ENCODE measurements around the gene FKBP5.

DNA sequence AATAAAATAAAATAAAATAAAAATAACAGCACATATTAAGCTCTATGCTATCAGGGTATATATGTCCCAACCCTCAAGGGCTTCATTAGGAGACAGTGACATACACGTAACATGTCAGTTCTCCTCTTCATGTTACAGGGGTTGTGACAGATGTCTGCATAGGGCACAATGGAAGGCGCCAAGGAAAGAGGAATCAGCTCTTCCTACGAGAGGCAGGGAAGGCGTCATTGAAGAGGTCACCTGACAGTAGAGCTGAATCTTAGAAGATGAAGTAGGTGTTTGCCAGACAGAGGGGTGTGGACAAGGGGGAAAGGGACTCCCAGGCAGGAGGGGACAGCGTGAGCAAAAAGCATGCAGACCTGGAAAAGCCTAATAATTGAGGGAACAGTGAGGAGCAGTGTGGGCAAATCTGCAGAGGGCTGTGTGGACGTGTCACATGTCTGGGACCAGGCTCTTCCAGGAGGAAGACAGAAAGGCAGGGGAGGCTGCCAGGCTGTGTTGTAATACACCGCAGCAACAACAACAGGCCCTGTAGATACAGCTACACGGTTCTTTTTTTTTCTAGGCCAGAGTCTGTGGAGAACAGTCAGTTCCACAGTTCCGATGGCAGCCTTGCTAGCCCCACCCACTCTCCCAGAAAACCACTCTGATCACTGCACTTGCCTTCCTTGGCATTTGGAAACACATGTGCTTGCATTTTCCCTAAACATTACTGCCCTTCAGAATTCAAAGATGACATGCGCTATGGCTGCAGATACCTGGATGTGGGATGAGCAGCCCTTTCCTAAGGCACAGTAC is 2.5 kb upstream of the FKBP5 start:
- no peak for TF ChIP-seq SIN3A (IDR thresholded peaks at IDR 0.05; ENCODE audit: borderline replicate concordance in 2 of 2, control insufficient read depth in 1 of 2, low read depth in 2 of 2, low read length in 2 of 2)
- no peak for TF ChIP-seq CTCF (IDR thresholded peaks at IDR 0.05 in 2 of 3, conservative IDR thresholded peaks at IDR 0.05 in 1 of 3; ENCODE audit: insufficient read depth in 2 of 3, low read depth in 1 of 3, low read length in 3 of 3)
- TF ChIP-seq FOXA3 (CRISPR knock-in tag; conservative IDR thresholded peaks at IDR 0.05 in 1 of 2, IDR thresholded peaks at IDR 0.05 in 1 of 2) = no peak
- TF ChIP-seq, protein P1, sequence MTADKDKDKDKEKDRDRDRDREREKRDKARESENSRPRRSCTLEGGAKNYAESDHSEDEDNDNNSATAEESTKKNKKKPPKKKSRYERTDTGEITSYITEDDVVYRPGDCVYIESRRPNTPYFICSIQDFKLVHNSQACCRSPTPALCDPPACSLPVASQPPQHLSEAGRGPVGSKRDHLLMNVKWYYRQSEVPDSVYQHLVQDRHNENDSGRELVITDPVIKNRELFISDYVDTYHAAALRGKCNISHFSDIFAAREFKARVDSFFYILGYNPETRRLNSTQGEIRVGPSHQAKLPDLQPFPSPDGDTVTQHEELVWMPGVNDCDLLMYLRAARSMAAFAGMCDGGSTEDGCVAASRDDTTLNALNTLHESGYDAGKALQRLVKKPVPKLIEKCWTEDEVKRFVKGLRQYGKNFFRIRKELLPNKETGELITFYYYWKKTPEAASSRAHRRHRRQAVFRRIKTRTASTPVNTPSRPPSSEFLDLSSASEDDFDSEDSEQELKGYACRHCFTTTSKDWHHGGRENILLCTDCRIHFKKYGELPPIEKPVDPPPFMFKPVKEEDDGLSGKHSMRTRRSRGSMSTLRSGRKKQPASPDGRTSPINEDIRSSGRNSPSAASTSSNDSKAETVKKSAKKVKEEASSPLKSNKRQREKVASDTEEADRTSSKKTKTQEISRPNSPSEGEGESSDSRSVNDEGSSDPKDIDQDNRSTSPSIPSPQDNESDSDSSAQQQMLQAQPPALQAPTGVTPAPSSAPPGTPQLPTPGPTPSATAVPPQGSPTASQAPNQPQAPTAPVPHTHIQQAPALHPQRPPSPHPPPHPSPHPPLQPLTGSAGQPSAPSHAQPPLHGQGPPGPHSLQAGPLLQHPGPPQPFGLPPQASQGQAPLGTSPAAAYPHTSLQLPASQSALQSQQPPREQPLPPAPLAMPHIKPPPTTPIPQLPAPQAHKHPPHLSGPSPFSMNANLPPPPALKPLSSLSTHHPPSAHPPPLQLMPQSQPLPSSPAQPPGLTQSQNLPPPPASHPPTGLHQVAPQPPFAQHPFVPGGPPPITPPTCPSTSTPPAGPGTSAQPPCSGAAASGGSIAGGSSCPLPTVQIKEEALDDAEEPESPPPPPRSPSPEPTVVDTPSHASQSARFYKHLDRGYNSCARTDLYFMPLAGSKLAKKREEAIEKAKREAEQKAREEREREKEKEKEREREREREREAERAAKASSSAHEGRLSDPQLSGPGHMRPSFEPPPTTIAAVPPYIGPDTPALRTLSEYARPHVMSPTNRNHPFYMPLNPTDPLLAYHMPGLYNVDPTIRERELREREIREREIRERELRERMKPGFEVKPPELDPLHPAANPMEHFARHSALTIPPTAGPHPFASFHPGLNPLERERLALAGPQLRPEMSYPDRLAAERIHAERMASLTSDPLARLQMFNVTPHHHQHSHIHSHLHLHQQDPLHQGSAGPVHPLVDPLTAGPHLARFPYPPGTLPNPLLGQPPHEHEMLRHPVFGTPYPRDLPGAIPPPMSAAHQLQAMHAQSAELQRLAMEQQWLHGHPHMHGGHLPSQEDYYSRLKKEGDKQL (CRISPR knock-in tag; IDR thresholded peaks at IDR 0.05; ENCODE audit: borderline replicate concordance) = no peak
